ENCODE measurements around the gene SORCS2. TPM values are rescaled to one million over a fixed set of nuclear protein-coding genes. Genes with fewer than 3 reads are reported as not detected.

Gene SORCS2
- total RNA-seq, 2 donors from 2014 or later, result 0.05 to 0.07 TPM

GRCh38 chr4:7384929-7385890 is 192.9 kb downstream of the SORCS2 start:
- Mint-ChIP-seq H3K4me1 (ENCODE audit: low read depth) (no peaks in the 10 kb centered on the region), H3K27me3 (ENCODE audit: low read depth) (no peaks in the 10 kb centered on the region), H3K9me3 (peaks cover 6 to 15% of the 10 kb centered on the region in 2 donors), H3K27ac (no peak overlapping the region), H3K4me3 (no peak overlapping the region), H3K36me3 (ENCODE audit: insufficient read depth in 2 of 2) (peaks cover 0 to 2% of the 10 kb centered on the region in 2 donors)
- DNase-seq, result no peak
- ATAC-seq (replicated peaks in 1 of 2), result no peak

DNA sequence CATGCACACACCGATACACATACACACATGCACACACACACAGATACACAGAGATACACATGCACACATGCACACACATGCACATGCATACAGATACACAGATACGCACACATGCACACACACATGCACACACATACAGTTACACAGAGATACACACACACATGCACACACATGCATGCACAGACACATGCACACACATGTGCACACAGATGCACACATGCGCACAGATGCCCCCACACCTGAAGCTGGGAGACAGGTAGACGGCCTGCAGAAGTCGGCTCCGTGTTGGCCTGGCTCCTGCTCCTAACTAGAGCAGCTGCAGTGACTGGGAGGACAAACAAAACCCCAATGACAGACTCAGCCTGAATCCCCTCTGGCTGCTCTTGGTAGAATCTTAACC is 195.6 kb downstream of the SORCS2 start:
- Mint-ChIP-seq H3K9me3 (peaks cover 6 to 15% of the 10 kb centered on the region in 2 donors), H3K36me3 (ENCODE audit: insufficient read depth in 2 of 2) (no peaks in the 10 kb centered on the region), H3K27ac (no peak overlapping the region), H3K27me3 (ENCODE audit: low read depth) (no peaks in the 10 kb centered on the region), H3K4me1 (ENCODE audit: low read depth) (no peaks in the 10 kb centered on the region), H3K4me3 (no peak overlapping the region)
- ATAC-seq (replicated peaks in 1 of 2) (no peak), DNase-seq (no peak)

GRCh38 chr4:7388627-7389026 is 196.3 kb downstream of the SORCS2 start:
- no peaks in the 10 kb centered on the region for H3K4me1 Mint-ChIP-seq (ENCODE audit: low read depth)
- H3K27ac Mint-ChIP-seq, result no peak overlapping the region
- no peak for DNase-seq
- H3K27me3 Mint-ChIP-seq (ENCODE audit: low read depth), result no peaks in the 10 kb centered on the region
- no peaks in the 10 kb centered on the region for H3K36me3 Mint-ChIP-seq (ENCODE audit: insufficient read depth in 2 of 2)
- peaks cover 6 to 15% of the 10 kb centered on the region in 2 donors for H3K9me3 Mint-ChIP-seq
- H3K4me3 Mint-ChIP-seq, result no peak overlapping the region
- no peak for ATAC-seq (replicated peaks in 1 of 2)

DNA sequence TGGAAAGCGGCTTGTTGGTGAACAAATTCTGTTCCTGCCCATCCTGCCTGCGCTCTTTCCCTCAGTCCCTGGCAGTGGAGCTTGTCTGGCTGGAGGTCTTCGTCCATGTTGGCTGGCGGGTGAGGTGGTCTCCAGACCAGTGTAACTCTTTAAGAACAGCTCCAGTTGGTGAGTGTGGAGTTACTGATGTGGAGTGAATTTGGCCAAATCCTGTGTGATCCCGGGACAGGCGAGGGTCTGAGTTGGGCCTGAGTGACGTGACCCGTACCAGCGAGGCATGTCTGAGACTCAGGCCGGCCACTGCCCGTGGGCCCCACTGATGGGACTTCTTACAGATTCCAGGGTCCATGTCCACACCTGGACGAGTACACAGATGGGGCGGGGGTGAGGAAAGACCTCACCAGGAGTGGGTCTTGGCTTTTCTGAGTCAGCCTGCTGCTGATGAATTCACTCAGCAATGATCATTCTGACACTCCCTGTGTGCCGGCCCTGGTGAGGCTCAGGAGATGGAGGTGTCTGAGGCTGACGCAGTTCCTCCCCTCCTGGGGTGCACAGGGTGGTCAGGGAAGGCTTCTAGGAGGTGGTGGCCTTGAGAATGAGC is 196.9 kb downstream of the SORCS2 start:
- H3K4me3 Mint-ChIP-seq, result no peak overlapping the region
- ATAC-seq (replicated peaks in 1 of 2) (no peak), DNase-seq (no peak)
- H3K36me3 Mint-ChIP-seq (ENCODE audit: insufficient read depth in 2 of 2), result no peaks in the 10 kb centered on the region
- H3K4me1 Mint-ChIP-seq (ENCODE audit: low read depth), result no peaks in the 10 kb centered on the region
- H3K27me3 Mint-ChIP-seq (ENCODE audit: low read depth), result no peaks in the 10 kb centered on the region
- no peak overlapping the region for H3K27ac Mint-ChIP-seq
- H3K9me3 Mint-ChIP-seq, result peaks cover 6 to 15% of the 10 kb centered on the region in 2 donors

GRCh38 chr4:7389719-7390118 is 197.4 kb downstream of the SORCS2 start:
- Mint-ChIP-seq H3K4me1 (ENCODE audit: low read depth) (no peaks in the 10 kb centered on the region), H3K27ac (no peak overlapping the region), H3K27me3 (ENCODE audit: low read depth) (no peaks in the 10 kb centered on the region), H3K9me3 (peaks cover 6 to 15% of the 10 kb centered on the region in 2 donors), H3K36me3 (ENCODE audit: insufficient read depth in 2 of 2) (no peaks in the 10 kb centered on the region), H3K4me3 (no peak overlapping the region)
- no peak for ATAC-seq (replicated peaks in 1 of 2)
- DNase-seq, result no peak

- no peak overlapping the region for H3K27ac Mint-ChIP-seq
- H3K4me1 Mint-ChIP-seq (ENCODE audit: low read depth), result no peaks in the 10 kb centered on the region
- no peak for ATAC-seq (replicated peaks in 1 of 2)
- no peaks in the 10 kb centered on the region for H3K36me3 Mint-ChIP-seq (ENCODE audit: insufficient read depth in 2 of 2)
- no peak overlapping the region for H3K4me3 Mint-ChIP-seq
- no peaks in the 10 kb centered on the region for H3K27me3 Mint-ChIP-seq (ENCODE audit: low read depth)
- DNase-seq, result no peak
- H3K9me3 Mint-ChIP-seq, result peaks cover 6 to 15% of the 10 kb centered on the region in 2 donors
Measured at GRCh38 chr4:7390336-7390735, 198.0 kb downstream of the SORCS2 start.

GRCh38 chr4:7390906-7391636 is 198.7 kb downstream of the SORCS2 start:
- Mint-ChIP-seq H3K27ac (no peak overlapping the region), H3K27me3 (ENCODE audit: low read depth) (no peaks in the 10 kb centered on the region), H3K4me1 (ENCODE audit: low read depth) (no peaks in the 10 kb centered on the region), H3K9me3 (peaks cover 6 to 12% of the 10 kb centered on the region in 2 donors), H3K36me3 (ENCODE audit: insufficient read depth in 2 of 2) (no peaks in the 10 kb centered on the region), H3K4me3 (no peak overlapping the region)
- ATAC-seq (replicated peaks in 1 of 2) (no peak), DNase-seq (no peak)

- Mint-ChIP-seq H3K4me3 (no peak overlapping the region), H3K4me1 (ENCODE audit: low read depth) (no peaks in the 10 kb centered on the region), H3K9me3 (peaks cover 5 to 7% of the 10 kb centered on the region in 2 donors), H3K27me3 (ENCODE audit: low read depth) (no peaks in the 10 kb centered on the region), H3K27ac (no peak overlapping the region), H3K36me3 (ENCODE audit: insufficient read depth in 2 of 2) (no peaks in the 10 kb centered on the region)
- DNase-seq, result no peak
- ATAC-seq (replicated peaks in 1 of 2), result no peak
Measured at GRCh38 chr4:7391637-7392437, 199.5 kb downstream of the SORCS2 start.

- no peak overlapping the region for H3K27ac Mint-ChIP-seq
- no peaks in the 10 kb centered on the region for H3K4me1 Mint-ChIP-seq (ENCODE audit: low read depth)
- DNase-seq (no peak), ATAC-seq (replicated peaks in 1 of 2) (no peak)
- H3K36me3 Mint-ChIP-seq (ENCODE audit: insufficient read depth in 2 of 2), result no peaks in the 10 kb centered on the region
- peaks cover 1 to 2% of the 10 kb centered on the region in 2 donors for H3K9me3 Mint-ChIP-seq
- H3K4me3 Mint-ChIP-seq, result no peak overlapping the region
- no peaks in the 10 kb centered on the region for H3K27me3 Mint-ChIP-seq (ENCODE audit: low read depth)
Measured at GRCh38 chr4:7392438-7393421, 200.4 kb downstream of the SORCS2 start.

DNA sequence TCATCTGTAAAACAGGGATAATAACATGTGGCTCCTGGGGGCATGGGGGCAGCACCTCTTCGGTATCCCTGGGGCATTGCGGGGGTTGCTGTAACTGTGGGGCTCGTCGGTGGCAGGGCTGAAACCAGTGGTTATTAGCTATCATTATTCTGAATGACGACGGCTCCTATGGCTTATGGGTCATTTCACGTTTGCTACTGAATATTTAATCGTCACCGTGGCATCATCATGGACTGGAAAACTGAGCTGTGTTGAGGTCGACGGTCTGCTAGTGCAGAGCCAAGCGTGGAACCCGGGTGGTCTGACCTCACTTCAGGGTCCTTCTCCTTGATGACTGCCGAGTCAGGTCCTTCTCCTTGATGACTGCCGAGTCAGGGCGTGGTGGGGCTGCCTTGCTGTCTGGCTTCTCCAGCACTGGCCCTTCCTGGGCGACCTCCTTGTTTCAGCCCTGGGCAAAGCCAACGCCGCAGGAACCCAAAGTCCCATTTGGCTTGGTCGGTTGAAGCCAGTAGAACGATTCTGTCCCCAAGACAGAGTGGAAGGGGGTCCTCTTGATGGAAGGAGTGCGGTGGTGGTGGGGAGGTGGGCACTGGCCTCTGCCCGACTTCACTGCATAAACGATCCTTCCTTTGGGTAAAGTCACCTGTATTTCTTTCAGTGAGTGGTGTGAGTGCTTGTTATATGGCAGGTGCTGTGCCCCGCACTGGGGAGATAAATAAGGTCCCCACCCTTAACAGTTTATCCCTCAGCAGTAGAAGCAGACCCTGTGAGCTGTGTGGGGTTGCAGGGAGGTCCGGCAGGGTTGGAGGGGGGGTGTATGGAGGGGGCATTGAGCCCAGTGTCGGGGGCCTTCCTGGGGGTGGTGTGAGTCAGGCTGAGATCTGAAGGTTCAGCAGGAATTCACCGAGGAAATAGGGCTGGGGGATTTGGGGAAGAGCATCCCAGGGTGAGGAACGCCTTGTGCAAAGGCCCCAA is 201.6 kb downstream of the SORCS2 start:
- ATAC-seq (replicated peaks in 1 of 2) (no peak), DNase-seq (no peak)
- Mint-ChIP-seq H3K27ac (no peak overlapping the region), H3K4me3 (no peak overlapping the region), H3K27me3 (ENCODE audit: low read depth) (no peaks in the 10 kb centered on the region), H3K9me3 (no peaks in the 10 kb centered on the region), H3K36me3 (ENCODE audit: insufficient read depth in 2 of 2) (no peaks in the 10 kb centered on the region), H3K4me1 (ENCODE audit: low read depth) (no peaks in the 10 kb centered on the region)

All from activated T-cell treated with anti-CD3 and anti-CD28 coated beads, Interleukin-2, amount 50 U/mL, for 72 hours (primary cell).